ENCODE measurements around the gene SORBS1.
"Not testable (repeated sequence)": the region's sequence is repeated elsewhere in the genome, so short reads cannot be mapped to it uniquely, and the experiment has no call there.

Gene SORBS1

GRCh38 chr10:95482501-95483233, 78.5 kb downstream of the SORBS1 start:
- DNase-seq (ENCODE audit: low read depth in 2 of 2) = no peak

DNA sequence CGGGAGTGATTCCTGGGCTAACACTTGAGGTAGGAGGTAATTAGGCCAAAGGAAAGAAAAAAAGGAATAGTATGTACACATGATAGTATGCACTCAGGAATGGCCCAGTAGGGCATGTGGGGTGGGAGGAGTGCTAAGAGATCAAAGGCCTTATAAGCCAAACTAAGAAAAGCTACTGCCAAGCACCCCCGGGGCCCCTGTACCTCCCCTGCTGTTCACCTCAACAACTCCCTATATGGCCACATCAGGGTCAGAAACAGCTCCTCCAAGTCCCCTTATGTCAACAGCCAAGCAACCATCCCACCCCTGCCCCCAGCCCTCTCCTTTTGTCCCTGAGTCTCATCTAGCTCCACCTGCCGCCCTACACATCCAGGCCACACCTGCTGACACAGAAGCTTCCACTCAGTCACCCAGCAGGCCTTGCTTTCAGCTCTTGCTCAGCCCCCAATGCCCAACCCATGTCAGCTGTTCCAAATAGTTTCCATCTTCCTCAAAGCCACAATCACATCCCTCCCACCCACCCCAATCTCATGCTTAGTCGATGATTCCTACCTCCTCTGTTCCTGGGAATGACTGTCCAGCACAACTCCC, 80.2 kb downstream of the SORBS1 start:
- no peak for DNase-seq (ENCODE audit: low read depth in 2 of 2)

GRCh38 chr10:95480102-95480900, 80.9 kb downstream of the SORBS1 start:
- DNase-seq (ENCODE audit: low read depth in 2 of 2) = no peak

- DNase-seq (ENCODE audit: low read depth in 2 of 2) = no peak
Measured at GRCh38 chr10:95478935-95479334, 82.2 kb downstream of the SORBS1 start.

- no peak for DNase-seq (ENCODE audit: low read depth in 2 of 2)
Measured at GRCh38 chr10:95478185-95478584, 83.0 kb downstream of the SORBS1 start.

GRCh38 chr10:95477175-95477520, 84.0 kb downstream of the SORBS1 start:
- no peak for DNase-seq (ENCODE audit: low read depth in 2 of 2)

GRCh38 chr10:95476469-95477174, 84.5 kb downstream of the SORBS1 start:
- DNase-seq (ENCODE audit: low read depth in 2 of 2) = no peak

- no peak for DNase-seq (ENCODE audit: low read depth in 2 of 2)
Measured at GRCh38 chr10:95475827-95476468, 85.2 kb downstream of the SORBS1 start.

DNA sequence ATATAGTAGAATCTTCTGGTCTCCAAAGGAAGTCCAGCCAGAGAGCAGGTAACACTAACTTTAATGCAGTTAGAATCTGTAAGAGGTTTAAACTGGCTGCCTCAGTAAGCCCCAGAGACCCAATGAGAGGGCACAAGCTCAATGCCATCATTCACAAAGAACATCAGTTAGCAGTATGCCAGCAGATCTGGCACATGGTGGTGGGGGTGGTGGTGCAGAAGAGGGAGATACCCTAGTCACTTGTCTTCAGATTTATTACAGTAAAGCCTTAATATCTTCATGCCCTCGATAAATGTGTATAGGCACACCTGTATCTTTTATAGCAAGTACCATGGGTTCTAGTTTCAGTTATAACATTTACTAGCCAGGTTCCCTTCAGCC, 86.2 kb downstream of the SORBS1 start:
- no peak for DNase-seq (ENCODE audit: low read depth in 2 of 2)

DNA sequence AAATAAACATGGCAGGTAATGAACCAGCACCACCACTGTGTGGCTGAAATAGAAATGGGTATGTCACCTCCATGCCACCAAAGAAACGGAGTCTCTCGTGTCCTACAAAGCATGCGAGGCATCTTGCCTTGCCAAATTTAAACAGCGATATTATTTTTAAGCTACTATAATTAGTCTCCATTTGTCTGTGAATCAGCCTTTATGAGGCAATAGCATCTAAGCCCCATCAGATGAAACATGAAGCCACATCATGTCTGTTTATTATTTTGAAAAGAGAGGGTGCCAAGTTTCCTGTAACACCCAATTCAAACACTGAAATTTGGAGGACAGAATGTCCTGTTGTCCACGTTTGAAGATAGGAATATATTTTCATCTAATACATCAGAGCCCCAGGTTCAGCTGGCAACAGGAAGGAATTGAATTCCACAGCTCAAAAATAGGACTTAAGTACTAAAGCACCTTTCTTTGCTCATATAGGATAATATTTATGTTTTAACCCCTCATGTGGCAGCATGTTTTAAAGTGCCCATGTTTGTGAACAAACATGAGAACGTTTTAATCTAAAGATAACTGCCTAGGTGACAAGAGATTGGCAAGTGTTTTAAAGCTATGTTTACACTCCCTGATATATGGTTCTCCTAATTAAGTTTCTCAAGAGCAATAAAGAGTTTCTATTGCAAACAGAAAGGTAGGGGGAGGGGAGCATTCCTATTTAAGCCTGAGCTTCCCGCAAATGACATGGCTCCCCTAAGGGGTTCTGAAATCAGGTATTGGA, 86.8 kb downstream of the SORBS1 start:
- DNase-seq (ENCODE audit: low read depth in 2 of 2) = no peak

GRCh38 chr10:95472304-95473088, 88.7 kb downstream of the SORBS1 start:
- DNase-seq (ENCODE audit: low read depth in 2 of 2) = no peak

GRCh38 chr10:95469676-95470075, 91.5 kb downstream of the SORBS1 start:
- DNase-seq (ENCODE audit: low read depth in 2 of 2) = no peak

GRCh38 chr10:95469251-95469650, 91.9 kb downstream of the SORBS1 start:
- no peak for DNase-seq (ENCODE audit: low read depth in 2 of 2)

DNA sequence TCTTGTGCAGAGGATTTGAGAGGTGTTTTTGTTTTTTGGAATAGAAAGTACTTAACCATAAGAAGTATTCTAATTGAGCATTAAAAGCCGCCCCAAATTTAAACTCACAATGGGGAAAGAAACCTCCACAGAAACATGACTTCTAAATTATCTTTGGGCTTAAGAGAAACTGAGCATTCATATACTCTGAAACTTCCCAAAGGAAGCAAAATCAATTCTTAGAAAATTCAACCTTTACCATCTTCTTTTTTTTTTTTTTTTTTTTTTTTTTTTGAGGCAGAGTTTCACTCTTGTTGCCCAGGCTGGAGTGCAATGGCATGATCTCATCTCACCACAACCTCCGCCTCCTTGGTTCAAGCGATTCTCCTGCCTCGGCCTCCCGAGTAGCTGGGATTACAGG, 93.5 kb downstream of the SORBS1 start:
- not testable (repeated sequence) for DNase-seq (ENCODE audit: low read depth in 2 of 2)

GRCh38 chr10:95467162-95467599, 94.0 kb downstream of the SORBS1 start:
- no peak for DNase-seq (ENCODE audit: low read depth in 2 of 2)

DNA sequence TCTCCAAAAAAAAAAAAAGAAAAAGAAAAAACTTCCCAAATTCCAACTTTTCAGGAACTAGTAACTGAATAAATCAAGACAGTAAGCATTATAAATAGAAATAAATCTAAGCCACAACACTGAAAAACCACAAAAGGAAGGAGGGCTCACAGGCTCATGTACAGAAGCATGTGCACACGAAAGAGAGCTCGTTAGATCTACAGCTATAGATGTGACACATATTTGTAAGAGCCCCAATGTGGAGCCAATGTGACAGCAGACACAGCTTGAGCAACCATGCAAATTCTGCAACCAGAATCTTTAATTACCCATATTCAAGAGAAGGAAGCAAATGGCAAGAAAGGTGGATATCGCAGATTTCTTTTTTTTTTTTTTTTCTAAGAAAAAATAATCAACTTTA, 94.7 kb downstream of the SORBS1 start:
- no peak for DNase-seq (ENCODE audit: low read depth in 2 of 2)

DNA sequence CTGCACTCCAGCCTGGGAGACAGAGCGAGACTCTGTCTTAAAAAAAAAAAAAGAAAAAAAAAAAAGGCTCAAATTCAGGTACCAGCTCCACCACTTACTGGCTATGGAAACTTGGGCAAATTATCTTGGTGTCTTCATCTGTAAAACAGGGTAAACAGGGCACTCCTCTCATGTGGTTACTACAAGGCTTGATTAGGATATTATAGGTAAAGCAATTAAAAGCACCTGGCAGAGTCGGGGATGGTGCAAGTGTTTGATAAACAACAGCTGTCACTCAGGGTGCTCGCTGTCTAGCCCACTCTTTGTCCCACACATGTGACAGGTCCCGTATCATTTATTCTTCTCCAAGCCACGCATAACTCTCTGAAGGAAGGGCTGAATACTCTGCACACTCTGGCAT, 96.9 kb downstream of the SORBS1 start:
- DNase-seq (ENCODE audit: low read depth in 2 of 2) = no peak

- no peak for DNase-seq (ENCODE audit: low read depth in 2 of 2)
Measured at GRCh38 chr10:95462740-95463667, 98.2 kb downstream of the SORBS1 start.

DNA sequence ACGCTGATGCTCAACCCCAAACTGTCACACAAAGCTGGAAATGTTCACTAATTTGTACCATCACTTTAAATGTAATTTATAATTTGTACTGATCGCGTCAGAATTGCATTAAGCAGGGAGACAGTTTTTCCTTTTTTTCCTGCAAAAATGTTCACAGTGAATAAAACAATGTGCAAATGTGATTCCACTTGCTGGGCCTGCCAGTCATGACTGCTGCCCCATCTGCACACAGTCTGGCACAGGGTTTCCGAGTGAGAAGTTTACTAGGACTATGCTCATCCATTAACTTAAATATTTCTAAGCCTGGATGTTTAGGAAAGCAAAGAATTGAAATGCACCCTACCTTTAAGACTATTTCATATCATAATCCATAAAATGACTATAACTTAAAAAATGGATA, 99.6 kb downstream of the SORBS1 start:
- DNase-seq (ENCODE audit: low read depth in 2 of 2) = no peak
